Fibroblast of upper back skin (primary cell): ENCODE measurements around the gene PCDHB8.
"Not testable (repeated sequence)": the region's sequence is repeated elsewhere in the genome, so short reads cannot be mapped to it uniquely, and the experiment has no call there.

ENCODE experiments used
- DNase-seq: peaks from one replicate; pipeline ENCODE4 v3.0.0-alpha.2; 2013

Gene PCDHB8

DNA sequence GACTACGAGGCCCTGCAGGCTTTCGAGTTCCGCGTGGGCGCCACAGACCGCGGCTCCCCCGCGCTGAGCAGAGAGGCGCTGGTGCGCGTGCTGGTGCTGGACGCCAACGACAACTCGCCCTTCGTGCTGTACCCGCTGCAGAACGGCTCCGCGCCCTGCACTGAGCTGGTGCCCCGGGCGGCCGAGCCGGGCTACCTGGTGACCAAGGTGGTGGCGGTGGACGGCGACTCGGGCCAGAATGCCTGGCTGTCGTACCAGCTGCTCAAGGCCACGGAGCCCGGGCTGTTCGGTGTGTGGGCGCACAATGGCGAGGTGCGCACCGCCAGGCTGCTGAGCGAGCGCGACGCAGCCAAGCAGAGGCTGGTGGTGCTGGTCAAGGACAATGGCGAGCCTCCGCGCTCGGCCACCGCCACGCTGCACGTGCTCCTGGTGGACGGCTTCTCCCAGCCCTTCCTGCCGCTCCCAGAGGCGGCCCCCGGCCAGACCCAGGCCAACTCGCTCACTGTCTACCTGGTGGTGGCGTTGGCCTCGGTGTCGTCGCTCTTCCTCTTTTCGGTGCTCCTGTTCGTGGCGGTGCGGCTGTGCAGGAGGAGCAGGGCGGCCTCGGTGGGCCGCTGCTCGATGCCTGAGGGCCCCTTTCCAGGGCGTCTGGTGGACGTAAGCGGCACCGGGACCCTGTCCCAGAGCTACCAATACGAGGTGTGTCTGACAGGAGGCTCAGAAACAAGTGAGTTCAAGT, 6.7 kb downstream of the PCDHB8 start:
- DNase-seq = not testable (repeated sequence)

DNA sequence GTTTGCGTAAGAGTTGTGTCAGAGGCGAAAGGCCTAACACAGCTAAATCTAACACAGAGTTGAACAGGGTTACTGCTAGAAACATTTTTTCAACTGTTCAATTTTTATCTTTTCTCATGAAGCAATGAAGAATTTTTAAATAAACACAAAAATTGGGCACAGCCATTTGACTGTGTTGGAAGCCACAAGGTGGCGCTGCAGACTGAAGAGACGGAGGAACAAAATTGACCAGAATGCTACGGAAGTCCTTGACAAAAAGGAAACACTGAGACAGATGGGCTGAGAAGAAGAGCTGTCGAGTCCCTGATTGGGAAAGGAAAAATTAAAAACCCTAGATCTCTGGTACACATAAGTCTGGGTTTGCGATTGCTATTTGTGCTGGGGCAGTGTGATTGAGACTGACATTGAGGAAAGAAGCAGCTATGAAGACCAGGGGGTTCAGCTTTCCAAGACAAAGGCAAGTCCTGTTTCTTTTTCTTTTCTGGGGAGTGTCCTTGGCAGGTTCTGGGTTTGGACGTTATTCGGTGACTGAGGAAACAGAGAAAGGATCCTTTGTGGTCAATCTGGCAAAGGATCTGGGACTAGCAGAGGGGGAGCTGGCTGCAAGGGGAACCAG, 9.4 kb downstream of the PCDHB8 start, which contains the start of gene PCDHB9:
PCDHB9 (plus strand) TSS at position 265 of the 616 bp plus-strand sequence; CDS start at position 423, 158 bp downstream.
- peak; percentile 2 for DNase-seq

DNA sequence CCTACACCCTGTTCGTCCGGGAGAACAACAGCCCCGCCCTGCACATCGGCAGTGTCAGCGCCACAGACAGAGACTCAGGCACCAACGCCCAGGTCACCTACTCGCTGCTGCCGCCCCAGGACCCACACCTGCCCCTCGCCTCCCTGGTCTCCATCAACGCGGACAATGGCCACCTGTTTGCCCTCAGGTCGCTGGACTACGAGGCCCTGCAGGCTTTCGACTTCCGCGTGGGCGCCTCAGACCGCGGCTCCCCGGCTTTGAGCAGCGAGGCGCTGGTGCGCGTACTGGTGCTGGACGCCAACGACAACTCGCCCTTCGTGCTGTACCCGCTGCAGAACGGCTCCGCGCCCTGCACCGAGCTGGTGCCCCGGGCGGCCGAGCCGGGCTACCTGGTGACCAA, 11.1 kb downstream of the PCDHB8 start:
- DNase-seq = not testable (repeated sequence)

DNA sequence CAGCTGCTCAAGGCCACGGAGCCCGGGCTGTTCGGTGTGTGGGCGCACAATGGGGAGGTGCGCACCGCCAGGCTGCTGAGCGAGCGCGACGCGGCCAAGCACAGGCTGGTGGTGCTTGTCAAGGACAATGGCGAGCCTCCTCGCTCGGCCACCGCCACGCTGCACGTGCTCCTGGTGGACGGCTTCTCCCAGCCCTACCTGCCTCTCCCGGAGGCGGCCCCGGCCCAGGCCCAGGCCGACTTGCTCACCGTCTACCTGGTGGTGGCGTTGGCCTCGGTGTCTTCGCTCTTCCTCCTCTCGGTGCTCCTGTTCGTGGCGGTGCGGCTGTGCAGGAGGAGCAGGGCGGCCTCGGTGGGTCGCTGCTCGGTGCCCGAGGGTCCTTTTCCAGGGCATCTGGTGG, 11.5 kb downstream of the PCDHB8 start:
- not testable (repeated sequence) for DNase-seq

DNA sequence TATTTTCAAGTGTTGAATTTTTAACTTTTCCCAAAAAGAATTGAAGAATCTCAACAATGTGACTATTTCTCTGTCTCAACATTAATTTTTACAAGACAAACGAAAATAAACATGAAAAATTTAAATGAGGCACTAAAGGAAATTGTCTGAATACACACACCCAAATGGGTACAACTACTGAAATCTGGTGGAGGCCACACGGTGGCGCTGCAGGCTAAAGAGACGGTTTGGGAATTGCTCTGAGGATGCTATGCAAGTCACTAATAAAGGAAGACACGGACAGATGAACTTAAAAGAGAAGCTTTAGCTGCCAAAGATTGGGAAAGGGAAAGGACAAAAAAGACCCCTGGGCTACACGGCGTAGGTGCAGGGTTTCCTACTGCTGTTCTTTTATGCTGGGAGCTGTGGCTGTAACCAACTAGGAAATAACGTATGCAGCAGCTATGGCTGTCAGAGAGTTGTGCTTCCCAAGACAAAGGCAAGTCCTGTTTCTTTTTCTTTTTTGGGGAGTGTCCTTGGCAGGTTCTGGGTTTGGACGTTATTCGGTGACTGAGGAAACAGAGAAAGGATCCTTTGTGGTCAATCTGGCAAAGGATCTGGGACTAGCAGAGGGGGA, 14.6 kb downstream of the PCDHB8 start, which contains the start of gene PCDHB10:
PCDHB10 (plus strand) TSS at position 244 of the 616 bp plus-strand sequence; CDS start at position 444, 200 bp downstream.
- DNase-seq = no peak

DNA sequence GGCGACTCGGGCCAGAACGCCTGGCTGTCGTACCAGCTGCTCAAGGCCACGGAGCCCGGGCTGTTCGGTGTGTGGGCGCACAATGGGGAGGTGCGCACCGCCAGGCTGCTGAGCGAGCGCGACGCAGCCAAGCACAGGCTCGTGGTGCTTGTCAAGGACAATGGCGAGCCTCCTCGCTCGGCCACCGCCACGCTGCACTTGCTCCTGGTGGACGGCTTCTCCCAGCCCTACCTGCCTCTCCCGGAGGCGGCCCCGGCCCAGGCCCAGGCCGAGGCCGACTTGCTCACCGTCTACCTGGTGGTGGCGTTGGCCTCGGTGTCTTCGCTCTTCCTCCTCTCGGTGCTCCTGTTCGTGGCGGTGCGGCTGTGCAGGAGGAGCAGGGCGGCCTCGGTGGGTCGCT, 16.7 kb downstream of the PCDHB8 start:
- not testable (repeated sequence) for DNase-seq

DNA sequence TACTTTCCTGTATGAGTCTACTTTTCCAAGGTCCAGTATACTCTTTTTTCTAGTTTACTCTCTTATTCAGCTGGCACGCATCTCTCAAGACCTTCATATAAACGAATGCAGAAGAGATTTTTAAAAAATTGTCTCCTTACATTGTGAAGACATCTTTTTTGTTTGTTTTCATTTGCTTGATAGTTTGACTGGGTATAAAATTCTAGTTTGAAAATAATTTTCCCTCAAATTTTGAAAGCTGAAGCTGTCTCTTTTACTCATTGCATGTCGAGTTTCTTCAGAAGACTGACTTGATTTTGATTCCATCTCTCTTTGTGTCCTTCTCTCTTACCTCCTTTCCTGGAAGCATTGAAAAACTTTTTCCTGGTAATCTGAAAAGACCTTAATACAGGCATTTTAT, 18.8 kb downstream of the PCDHB8 start:
- DNase-seq = no peak

DNA sequence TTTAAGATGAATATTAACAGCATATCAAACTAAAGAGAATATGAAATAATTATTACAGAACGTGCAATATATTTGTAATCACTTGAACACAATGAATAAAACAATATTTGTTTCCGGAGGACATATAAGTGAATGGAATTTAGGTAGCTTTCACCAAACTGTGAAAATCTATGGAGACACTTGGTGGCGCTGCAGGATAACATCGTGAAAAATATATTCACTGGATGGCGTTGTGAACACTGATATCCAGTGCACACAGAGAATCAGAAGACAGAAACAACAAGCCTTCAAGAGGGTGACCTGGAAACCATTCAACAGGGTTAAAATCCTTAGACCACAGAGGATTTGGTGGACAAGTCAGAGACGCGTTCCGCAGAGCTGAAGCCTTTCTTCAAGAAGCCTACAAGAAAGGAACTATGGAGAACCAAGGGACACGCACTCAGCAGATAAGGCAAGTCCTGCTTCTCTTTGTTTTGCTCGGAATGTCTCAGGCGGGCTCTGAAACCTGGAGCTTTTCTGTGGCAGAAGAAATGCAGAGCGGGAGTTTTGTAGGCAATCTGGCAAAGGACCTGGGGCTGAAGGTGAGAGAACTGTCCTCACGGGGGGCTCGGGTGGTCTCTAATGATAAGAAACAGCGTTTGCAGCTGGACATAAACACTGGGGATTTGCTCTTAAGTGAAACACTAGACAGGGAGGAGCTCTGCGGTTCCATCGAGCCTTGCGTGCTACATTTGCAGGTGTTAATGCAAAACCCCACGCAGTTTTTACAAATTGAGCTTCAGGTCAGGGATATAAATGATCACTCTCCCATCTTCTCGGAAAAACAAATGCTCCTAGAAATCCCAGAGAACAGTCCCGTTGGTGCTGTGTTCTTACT, 22.0 kb downstream of the PCDHB8 start, which contains the start of gene PCDHB11:
PCDHB11 (plus strand) TSS at position 269 of the 877 bp plus-strand sequence; CDS start at position 417, 148 bp downstream.
- no peak for DNase-seq

DNA sequence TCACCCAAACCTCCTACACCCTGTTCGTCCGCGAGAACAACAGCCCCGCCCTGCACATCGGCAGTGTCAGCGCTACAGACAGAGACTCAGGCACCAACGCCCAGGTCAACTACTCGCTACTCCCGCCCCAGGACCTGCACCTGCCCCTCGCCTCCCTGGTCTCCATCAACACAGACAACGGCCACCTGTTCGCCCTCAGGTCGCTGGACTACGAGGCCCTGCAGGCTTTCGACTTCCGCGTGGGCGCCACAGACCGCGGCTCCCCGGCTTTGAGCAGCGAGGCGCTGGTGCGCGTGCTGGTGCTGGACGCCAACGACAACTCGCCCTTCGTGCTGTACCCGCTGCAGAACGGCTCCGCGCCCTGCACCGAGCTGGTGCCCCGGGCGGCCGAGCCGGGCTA, 23.5 kb downstream of the PCDHB8 start:
- DNase-seq = not testable (repeated sequence)

DNA sequence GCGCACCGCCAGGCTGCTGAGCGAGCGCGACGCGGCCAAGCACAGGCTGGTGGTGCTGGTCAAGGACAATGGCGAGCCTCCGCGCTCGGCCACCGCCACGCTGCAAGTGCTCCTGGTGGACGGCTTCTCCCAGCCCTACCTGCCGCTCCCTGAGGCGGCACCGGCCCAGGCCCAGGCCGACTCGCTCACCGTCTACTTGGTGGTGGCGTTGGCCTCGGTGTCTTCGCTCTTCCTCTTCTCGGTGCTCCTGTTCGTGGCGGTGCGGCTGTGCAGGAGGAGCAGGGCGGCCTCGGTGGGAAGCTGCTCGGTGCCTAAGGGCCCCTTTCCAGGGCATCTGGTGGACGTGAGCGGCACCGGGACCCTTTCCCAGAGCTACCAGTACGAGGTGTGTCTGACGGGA, 24.1 kb downstream of the PCDHB8 start:
- not testable (repeated sequence) for DNase-seq

DNA sequence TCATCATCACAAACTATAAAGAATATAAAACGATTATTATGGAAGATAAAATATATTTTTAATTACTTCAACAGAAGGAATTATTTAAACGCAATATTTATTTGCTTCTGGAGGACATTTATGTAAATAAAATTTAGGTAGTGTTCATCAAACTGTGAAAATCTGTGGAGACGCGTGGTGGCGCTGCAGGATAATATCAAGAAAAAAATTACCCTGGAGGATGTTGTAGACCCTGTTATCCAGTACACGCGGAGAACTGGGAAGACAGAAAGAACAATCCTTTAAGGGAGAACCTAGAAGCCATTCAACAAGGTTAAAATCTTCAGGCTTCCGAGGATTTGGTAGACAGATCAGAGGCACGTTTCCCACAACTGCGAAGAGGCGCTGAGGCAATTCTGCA, 30.9 kb downstream of the PCDHB8 start, which contains the start of gene PCDHB12:
PCDHB12 (plus strand) TSS at position 242 of the 400 bp plus-strand sequence. CDS start 189 bp downstream, outside the sequence.
- no peak for DNase-seq

DNA sequence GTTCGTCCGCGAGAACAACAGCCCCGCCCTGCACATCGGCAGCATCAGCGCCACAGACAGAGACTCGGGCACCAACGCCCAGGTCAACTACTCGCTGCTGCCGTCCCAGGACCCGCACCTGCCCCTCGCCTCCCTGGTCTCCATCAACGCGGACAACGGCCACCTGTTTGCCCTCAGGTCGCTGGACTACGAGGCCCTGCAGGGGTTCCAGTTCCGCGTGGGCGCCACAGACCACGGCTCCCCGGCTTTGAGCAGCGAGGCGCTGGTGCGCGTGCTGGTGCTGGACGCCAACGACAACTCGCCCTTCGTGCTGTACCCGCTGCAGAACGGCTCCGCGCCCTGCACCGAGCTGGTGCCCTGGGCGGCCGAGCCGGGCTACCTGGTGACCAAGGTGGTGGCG, 32.7 kb downstream of the PCDHB8 start:
- not testable (repeated sequence) for DNase-seq

DNA sequence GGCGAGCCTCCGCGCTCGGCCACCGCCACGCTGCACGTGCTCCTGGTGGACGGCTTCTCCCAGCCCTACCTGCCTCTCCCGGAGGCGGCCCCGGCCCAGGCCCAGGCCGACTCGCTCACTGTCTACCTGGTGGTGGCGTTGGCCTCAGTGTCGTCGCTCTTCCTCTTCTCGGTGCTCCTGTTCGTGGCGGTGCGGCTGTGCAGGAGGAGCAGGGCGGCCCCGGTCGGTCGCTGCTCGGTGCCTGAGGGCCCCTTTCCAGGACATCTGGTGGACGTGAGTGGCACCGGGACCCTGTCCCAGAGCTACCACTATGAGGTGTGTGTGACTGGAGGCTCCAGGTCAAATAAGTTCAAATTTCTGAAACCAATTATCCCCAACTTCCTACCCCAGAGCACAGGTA, 33.3 kb downstream of the PCDHB8 start:
- DNase-seq = not testable (repeated sequence)

DNA sequence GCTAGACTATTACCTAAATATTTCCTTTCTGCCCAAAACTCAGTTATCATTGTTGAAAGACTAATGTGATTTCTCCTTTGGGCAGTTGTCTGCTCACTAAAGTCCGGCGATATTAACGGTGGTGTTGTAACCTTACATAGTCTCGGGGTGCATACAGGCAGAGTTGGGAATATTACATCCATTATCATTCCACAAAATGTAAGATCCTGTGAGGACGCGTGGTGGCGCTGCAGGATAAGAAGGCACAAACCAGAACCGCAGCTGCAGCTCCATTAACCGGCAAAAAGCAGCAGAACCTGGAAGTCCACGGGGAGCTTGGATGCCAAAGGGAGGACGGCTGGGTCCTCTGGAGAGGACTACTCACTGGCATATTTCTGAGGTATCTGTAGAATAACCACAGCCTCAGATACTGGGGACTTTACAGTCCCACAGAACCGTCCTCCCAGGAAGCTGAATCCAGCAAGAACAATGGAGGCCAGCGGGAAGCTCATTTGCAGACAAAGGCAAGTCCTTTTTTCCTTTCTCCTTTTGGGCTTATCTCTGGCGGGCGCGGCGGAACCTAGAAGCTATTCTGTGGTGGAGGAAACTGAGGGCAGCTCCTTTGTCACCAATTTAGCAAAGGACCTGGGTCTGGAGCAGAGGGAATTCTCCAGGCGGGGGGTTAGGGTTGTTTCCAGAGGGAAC, 36.2 kb downstream of the PCDHB8 start, which contains the start of gene PCDHB13:
PCDHB13 (plus strand) TSS at position 264 of the 684 bp plus-strand sequence; CDS start at position 469, 205 bp downstream.
- DNase-seq = not testable (repeated sequence)

DNA sequence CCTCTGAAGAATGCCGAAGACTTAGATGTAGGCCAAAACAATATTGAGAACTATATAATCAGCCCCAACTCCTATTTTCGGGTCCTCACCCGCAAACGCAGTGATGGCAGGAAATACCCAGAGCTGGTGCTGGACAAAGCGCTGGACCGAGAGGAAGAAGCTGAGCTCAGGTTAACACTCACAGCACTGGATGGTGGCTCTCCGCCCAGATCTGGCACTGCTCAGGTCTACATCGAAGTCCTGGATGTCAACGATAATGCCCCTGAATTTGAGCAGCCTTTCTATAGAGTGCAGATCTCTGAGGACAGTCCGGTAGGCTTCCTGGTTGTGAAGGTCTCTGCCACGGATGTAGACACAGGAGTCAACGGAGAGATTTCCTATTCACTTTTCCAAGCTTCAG, 37.0 kb downstream of the PCDHB8 start:
- DNase-seq = not testable (repeated sequence)

DNA sequence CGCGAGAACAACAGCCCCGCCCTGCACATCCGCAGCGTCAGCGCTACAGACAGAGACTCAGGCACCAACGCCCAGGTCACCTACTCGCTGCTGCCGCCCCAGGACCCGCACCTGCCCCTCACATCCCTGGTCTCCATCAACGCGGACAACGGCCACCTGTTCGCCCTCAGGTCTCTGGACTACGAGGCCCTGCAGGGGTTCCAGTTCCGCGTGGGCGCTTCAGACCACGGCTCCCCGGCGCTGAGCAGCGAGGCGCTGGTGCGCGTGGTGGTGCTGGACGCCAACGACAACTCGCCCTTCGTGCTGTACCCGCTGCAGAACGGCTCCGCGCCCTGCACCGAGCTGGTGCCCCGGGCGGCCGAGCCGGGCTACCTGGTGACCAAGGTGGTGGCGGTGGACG, 37.9 kb downstream of the PCDHB8 start:
- not testable (repeated sequence) for DNase-seq

DNA sequence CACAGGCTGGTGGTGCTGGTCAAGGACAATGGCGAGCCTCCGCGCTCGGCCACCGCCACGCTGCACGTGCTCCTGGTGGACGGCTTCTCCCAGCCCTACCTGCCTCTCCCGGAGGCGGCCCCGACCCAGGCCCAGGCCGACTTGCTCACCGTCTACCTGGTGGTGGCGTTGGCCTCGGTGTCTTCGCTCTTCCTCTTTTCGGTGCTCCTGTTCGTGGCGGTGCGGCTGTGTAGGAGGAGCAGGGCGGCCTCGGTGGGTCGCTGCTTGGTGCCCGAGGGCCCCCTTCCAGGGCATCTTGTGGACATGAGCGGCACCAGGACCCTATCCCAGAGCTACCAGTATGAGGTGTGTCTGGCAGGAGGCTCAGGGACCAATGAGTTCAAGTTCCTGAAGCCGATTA, 38.4 kb downstream of the PCDHB8 start:
- DNase-seq = not testable (repeated sequence)

DNA sequence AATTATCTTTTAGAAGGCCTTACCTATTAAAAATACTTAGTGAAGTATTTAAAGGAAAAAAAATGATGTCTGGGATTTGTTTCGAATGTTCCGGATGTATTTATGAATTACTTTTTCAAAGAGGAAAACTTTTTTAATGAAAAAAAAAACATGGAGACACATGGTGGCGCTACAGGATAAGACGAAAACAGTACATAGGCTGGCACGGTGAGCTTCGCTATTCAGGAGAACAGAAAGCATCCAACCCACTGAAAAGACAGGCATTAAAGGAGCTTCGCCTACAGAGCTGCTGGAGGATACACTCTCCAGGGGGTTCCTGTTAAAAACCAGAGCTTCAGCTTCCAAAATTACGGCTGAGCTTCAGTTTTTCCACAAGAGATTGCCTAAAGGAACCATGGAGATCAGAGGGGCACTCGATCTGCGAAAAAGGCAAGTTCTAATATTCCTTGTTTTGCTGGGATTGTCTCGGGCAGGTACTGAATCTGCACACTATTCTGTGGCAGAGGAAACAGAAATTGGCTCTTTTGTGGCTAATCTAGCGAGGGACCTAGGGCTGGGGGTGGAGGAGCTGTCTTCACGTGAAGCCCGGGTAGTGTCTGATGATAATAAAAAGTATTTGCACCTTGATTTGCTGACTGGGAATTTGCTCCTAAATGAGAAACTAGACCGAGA, 45.7 kb downstream of the PCDHB8 start, which contains the start of gene PCDHB14:
PCDHB14 (plus strand) TSS at position 232 of the 672 bp plus-strand sequence; CDS start at position 395, 163 bp downstream.
- DNase-seq = peak; percentile 8

DNA sequence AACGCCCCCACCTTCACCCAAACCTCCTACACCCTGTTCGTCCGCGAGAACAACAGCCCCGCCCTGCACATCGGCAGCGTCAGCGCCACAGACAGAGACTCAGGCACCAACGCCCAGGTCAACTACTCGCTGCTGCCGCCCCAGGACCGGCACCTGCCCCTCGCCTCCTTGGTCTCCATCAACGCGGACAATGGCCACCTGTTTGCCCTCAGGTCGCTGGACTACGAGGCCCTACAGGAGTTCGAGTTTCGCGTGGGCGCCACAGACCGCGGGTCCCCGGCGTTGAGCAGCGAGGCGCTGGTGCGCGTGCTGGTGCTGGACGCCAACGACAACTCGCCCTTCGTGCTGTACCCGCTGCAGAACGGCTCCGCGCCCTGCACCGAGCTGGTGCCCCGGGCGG, 47.3 kb downstream of the PCDHB8 start:
- DNase-seq = not testable (repeated sequence)

DNA sequence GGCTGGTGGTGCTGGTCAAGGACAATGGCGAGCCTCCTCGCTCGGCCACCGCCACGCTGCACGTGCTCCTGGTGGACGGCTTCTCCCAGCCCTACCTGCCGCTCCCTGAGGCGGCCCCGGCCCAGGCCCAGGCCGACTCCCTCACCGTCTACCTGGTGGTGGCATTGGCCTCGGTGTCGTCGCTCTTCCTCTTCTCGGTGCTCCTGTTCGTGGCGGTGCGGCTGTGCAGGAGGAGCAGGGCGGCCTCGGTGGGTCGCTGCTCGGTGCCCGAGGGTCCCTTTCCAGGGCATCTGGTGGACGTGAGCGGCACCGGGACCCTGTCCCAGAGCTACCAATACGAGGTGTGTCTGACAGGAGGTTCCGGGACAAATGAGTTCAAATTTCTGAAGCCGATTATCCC, 47.8 kb downstream of the PCDHB8 start:
- DNase-seq = not testable (repeated sequence)
